Lower leg skin (tissue), 4 donors: ENCODE data around the gene FAM118B. TPM values are rescaled to one million over a fixed set of nuclear protein-coding genes. Genes with fewer than 3 reads are reported as not detected.

Experiments used
- DNase-seq, 2 donors: peaks; one replicate each; pipeline ENCODE4 v3.0.0-alpha.2; 2019; ENCODE audit warnings: low spot score in 2 of 2
- H3K4me3 ChIP-seq: fragments of 200-600 bp; sonication (generic); 2 replicates; pipeline ENCODE4 v1.5.1; 2017; ENCODE audit warnings: mild to moderate bottlenecking, low read depth; ENCODE audit not compliant: poor library complexity, severe bottlenecking
- POLR2A ChIP-seq, 2 donors: fragments of 450-650 bp; IDR thresholded peaks; one replicate each; pipeline ENCODE4 v1.6.1; 2016 to 2017; ENCODE audit warnings: antibody characterized with exemption in 2 of 2, mild to moderate bottlenecking in 1 of 2, moderate library complexity in 1 of 2
- WGBS, 2 donors: methylation state at CpG; one replicate each; pipeline ENCODE4 v1.1.5; 2018; 5-methylcytosine and 5-hydroxymethylcytosine counted together
- intact Hi-C: fragments of 100-400 bp; cut with DNase I; formaldehyde crosslinking; loops from one replicate; pipeline ENCODE4 v1.15.0; 2023; ENCODE audit warnings: low total_unique reads
- total RNA-seq, 4 donors: library from RNA; depleted of rRNA; stranded (reverse); fragments of >200 nt; gene quantifications; one replicate each; pipeline ENCODE4 v1.1.0, GENCODE V29; 2016
- TF ChIP-seq, protein P1 (sequence below), 3 donors: fragments of 450-650 bp; IDR thresholded peaks; one replicate each; pipeline ENCODE4 v1.5.1; 2016; ENCODE audit warnings: antibody characterized with exemption in 3 of 3, mild to moderate bottlenecking in 3 of 3, moderate library complexity in 2 of 3

Gene FAM118B
- total RNA-seq, 4 donors from 2014 or later, result 7.3 to 18.9 (median 9.0) TPM

- intact Hi-C loops, result no loop called here
- WGBS, 2 donors, result 96 to 97% methylated on average over 14 of the region's 14 CpGs
These were observed 6.2 kb upstream of the FAM118B start for GRCh38 chr11:126205359-126205758.

DNA sequence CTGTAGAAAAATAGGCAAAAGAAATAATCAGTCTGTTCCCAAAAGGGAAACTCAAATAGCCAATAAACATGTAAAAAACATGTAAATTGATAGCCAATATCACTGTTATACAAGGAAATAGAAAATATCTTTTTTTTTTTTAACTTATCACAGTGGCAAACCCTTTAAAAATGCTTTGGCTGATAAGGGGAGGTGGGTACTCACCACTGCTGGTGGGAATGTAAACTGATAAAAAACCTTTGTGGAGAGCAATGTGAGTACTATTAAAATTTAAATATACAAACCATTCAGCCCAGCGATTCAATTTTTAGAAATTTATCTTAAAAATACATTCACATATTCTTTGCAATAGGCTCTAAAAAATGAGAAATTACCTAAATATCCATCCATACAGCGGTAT is 3.7 kb upstream of the FAM118B start:
- intact Hi-C loops, result no loop called here
- no peak for DNase-seq
- no peak for TF ChIP-seq POLR2A (IDR thresholded peaks at IDR 0.05)
- TF ChIP-seq, protein P1, sequence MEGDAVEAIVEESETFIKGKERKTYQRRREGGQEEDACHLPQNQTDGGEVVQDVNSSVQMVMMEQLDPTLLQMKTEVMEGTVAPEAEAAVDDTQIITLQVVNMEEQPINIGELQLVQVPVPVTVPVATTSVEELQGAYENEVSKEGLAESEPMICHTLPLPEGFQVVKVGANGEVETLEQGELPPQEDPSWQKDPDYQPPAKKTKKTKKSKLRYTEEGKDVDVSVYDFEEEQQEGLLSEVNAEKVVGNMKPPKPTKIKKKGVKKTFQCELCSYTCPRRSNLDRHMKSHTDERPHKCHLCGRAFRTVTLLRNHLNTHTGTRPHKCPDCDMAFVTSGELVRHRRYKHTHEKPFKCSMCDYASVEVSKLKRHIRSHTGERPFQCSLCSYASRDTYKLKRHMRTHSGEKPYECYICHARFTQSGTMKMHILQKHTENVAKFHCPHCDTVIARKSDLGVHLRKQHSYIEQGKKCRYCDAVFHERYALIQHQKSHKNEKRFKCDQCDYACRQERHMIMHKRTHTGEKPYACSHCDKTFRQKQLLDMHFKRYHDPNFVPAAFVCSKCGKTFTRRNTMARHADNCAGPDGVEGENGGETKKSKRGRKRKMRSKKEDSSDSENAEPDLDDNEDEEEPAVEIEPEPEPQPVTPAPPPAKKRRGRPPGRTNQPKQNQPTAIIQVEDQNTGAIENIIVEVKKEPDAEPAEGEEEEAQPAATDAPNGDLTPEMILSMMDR (IDR thresholded peaks at IDR 0.05), result no peak
- no peak overlapping the region for H3K4me3 ChIP-seq
- WGBS, 2 donors, result 93 to 98% methylated on average over 2 of the region's 2 CpGs

More at GRCh38 chr11:126205359-126205758, 6.2 kb upstream of the FAM118B start:
- DNase-seq, result no peak
- H3K4me3 ChIP-seq, result no peak overlapping the region
- TF ChIP-seq, protein P1 (IDR thresholded peaks at IDR 0.05), result no peak
- no peak for TF ChIP-seq POLR2A (IDR thresholded peaks at IDR 0.05)

DNA sequence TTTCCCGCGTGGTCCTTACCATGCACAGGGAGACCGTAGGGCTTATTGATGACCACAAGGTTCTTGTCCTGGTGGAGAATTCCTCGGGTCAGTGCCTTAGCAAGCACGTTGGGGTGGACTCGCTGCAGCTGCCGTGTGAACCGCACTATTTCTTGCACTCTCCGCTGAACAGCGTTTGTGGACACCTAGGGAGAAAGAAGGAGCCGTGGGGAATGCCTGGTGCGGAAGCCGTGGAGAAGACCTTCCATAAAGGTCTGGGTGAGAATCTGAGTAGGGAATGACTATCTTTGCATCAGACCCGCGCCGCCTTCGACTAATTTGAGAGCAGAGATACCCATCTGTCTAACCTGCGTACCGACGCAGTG is 729 bp upstream of the FAM118B start:
- intact Hi-C loops, result no loop called here
- WGBS, 2 donors, result 6 to 7% methylated on average over 20 of the region's 20 CpGs

DNA sequence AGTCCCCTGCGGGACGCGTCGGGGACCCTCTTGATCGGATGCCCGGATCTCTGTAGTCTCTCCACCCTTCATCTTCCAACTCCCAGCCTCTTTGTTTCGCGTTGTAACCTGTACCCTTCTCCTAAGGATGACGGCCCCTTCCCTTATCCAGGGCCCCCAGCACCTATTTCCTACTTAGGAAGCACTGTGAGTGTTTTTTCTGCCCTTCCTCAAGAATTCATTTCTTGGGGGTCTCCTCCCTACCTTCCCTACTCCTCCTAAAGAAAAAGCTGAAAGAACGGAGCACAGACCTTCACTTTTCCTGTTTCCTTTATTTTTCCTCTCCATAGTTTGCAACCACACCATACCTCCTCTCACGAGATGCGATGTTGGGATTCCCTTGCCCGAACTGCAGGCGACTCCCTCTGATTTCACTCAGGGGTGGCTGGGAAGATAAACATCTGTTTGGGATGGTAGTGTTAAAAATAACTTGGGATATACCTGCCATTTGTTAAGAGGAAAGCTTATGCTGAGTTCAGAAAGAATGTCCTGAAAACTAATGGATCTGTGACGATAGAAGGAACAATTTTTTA is 593 bp downstream of the FAM118B start:
- WGBS, 2 donors, result 1 to 2% methylated on average over 15 of the region's 15 CpGs
- H3K4me3 ChIP-seq, result peak overlapping the region; percentile 71
- no peak for DNase-seq
- intact Hi-C loops, result no loop called here
- no peak for TF ChIP-seq POLR2A (IDR thresholded peaks at IDR 0.05)

More for the DNA sequence above, 729 bp upstream of the FAM118B start:
- DNase-seq, result peak in 1 of 2 donors; percentile 85
- peak overlapping the region; percentile 95 for H3K4me3 ChIP-seq
- TF ChIP-seq POLR2A (IDR thresholded peaks at IDR 0.05), result no peak
- TF ChIP-seq, protein P1 (IDR thresholded peaks at IDR 0.05), result no peak

DNA sequence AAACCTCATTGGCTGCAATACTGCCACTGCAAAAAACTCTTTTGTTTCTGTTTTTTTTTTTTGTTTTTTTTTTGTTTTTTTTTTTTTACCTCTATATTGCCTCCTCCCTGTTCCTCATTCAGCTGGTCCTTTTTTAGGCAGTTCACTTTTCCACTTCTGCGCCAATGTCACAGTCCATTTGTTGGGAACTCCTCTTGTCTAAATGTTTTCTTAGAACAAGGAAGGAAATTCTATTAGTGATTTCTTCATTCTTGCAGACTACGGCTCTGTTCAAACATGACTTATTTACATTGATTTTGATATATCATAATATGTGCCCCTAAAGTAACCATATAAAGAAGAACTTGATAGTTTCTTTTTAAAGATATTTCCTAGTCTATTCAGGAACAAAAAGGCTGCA is 2.9 kb downstream of the FAM118B start:
- 73 to 75% methylated on average over 2 of the region's 2 CpGs for WGBS, 2 donors
- H3K4me3 ChIP-seq, result no peak overlapping the region
- no peak for DNase-seq
- intact Hi-C loops, result no loop called here
- TF ChIP-seq, protein P1 (IDR thresholded peaks at IDR 0.05), result no peak
- no peak for TF ChIP-seq POLR2A (IDR thresholded peaks at IDR 0.05)

DNA sequence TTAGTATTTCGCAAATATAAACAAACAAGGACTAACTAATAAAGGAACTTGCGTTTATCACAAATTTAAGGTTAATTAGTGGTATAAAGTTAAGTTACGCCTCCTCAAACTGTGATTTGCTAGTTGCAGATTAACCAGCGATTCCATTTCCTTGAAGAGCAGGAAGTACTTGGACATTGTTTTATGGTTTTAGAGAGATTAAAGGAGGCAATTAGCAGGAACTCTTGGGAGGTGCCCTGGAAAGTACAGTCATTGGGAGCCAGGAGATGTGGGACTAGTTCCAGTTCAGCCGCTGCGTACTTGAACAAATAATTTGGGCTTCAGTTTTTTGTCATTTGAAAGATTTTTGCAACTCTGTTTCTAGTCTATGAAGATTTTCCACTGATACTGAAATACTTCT is 3.3 kb downstream of the FAM118B start:
- no peak for DNase-seq
- TF ChIP-seq, protein P1 (IDR thresholded peaks at IDR 0.05), result no peak
- TF ChIP-seq POLR2A (IDR thresholded peaks at IDR 0.05), result no peak
- intact Hi-C loops, result no loop called here
- 26 to 48% methylated on average over 6 of the region's 6 CpGs for WGBS, 2 donors
- no peak overlapping the region for H3K4me3 ChIP-seq
